Common myeloid progenitor, CD34-positive (primary cell): ENCODE results near the gene TMED7.

Source experiments
- CTCF ChIA-PET: fragments of 350-600 bp; sonication (Branson Sonifier 250); formaldehyde crosslinking; loops from one replicate; lab custom pipeline; 2021; ENCODE audit warnings: antibody characterized with exemption; lab: Charles Lee
- POLR2A ChIA-PET: fragments of 350-600 bp; sonication (Branson Sonifier 250); formaldehyde crosslinking; loops from one replicate; lab custom pipeline; 2021; ENCODE audit warnings: antibody characterized with exemption; lab: Charles Lee
- DNase-seq, 3 donors: peaks; one replicate each; pipeline versions ENCODE4 v3.0.0 to v3.0.0-alpha.2; 2013
- H3K27ac ChIP-seq, 2 experiments: 1 replicate in 1 of 2; 2 replicates in 1 of 2; pipeline ENCODE4 v1.7.0; 2013; ENCODE audit warnings: inconsistent platforms in 2 of 2, low read length in 2 of 2, mild to moderate bottlenecking in 2 of 2, low read depth in 1 of 2, moderate library complexity in 1 of 2; ENCODE audit not compliant: severe bottlenecking in 2 of 2, insufficient read depth in 1 of 2, poor library complexity in 1 of 2
- H3K27me3 ChIP-seq, 5 experiments: replicated peaks in 2 of 5; 1 replicate in 3 of 5; 2 replicates in 2 of 5; pipeline versions ENCODE4 v1.6.1 to v1.7.0; 2013; ENCODE audit warnings: low read length in 4 of 5, mild to moderate bottlenecking in 2 of 5, moderate library complexity in 2 of 5, inconsistent platforms in 1 of 5; ENCODE audit not compliant: insufficient read depth in 5 of 5, control insufficient read depth in 4 of 5
- H3K36me3 ChIP-seq, 4 experiments: 1 replicate in 2 of 4; 2 replicates in 2 of 4; pipeline versions ENCODE4 v1.6.1 to v1.7.0; 2013; ENCODE audit warnings: low read length in 3 of 4, control low read depth in 1 of 4, mild to moderate bottlenecking in 1 of 4; ENCODE audit not compliant: control insufficient read depth in 4 of 4, insufficient read depth in 4 of 4
- H3K4me1 ChIP-seq, 4 experiments: 1 replicate in 3 of 4; 2 replicates in 1 of 4; pipeline versions ENCODE4 v1.6.1 to v1.7.1; 2013; ENCODE audit warnings: low read length in 3 of 4, mild to moderate bottlenecking in 3 of 4, control low read depth in 1 of 4, inconsistent platforms in 1 of 4, moderate library complexity in 1 of 4; ENCODE audit not compliant: control insufficient read depth in 4 of 4, insufficient read depth in 4 of 4; ENCODE audit errors: control extremely low read depth in 1 of 4
- H3K4me3 ChIP-seq, 7 experiments: 1 replicate in 4 of 7; 2 replicates in 3 of 7; pipeline versions ENCODE4 v1.5.1 to v1.7.0; 2013; ENCODE audit warnings: mild to moderate bottlenecking in 7 of 7, low read length in 6 of 7, moderate library complexity in 6 of 7, inconsistent platforms in 2 of 7, low read depth in 2 of 7, control low read depth in 1 of 7; ENCODE audit not compliant: insufficient read depth in 4 of 7, control insufficient read depth in 1 of 7; ENCODE audit errors: extremely low read depth in 1 of 7
- H3K9me3 ChIP-seq, 5 experiments: 1 replicate in 4 of 5; 2 replicates in 1 of 5; pipeline versions ENCODE4 v1.6.1 to v1.7.1; 2013; ENCODE audit warnings: low read length in 4 of 5, mild to moderate bottlenecking in 2 of 5, inconsistent platforms in 1 of 5, low read depth in 1 of 5, moderate library complexity in 1 of 5; ENCODE audit not compliant: control insufficient read depth in 4 of 5, insufficient read depth in 2 of 5; ENCODE audit errors: control extremely low read depth in 1 of 5
- WGBS: methylation state at CpG from one replicate; pipeline ENCODE4 v1.1.5; 2013; ENCODE audit not compliant: insufficient coverage; 5-methylcytosine and 5-hydroxymethylcytosine counted together

The TMED7 gene

DNA sequence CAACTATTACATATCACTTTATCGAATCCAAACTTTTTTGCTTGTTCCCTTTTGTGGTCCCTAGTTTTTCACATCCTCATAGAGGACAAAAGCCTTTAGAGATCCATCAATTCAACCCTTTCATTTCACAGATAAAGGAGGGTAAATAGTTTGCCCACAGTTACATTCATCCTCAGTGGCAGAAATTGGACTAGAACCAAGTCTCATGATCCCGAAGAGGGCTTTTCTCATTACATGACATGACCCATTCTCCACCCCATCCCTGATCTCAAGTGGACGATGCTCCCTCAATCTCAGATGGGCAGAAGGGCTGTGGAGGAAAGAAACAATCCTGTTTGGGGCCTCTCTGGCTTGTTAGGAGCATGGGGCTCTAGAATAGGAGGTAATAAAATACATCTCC is 46.6 kb downstream of the TMED7 start:
- Histone ChIP-seq H3K4me3 (no peak overlapping the region), H3K9me3 (no peaks in the 10 kb centered on the region), H3K27me3 (no peaks in the 10 kb centered on the region), H3K4me1 (peaks cover 0 to 3% (median 0%) of the 10 kb centered on the region in 4 experiments), H3K27ac (no peak overlapping the region), H3K36me3 (no peaks in the 10 kb centered on the region)
- ChIA-PET POLR2A (no interaction called here), CTCF (interaction anchor here (5.7 kb wide), 1 partner anchor 270 kb away, joined by 68 read pairs; no protein-coding TSS in a partner anchor)
- 100% methylated on average over 1 of the region's 3 CpGs for WGBS
- DNase-seq, result no peak

DNA sequence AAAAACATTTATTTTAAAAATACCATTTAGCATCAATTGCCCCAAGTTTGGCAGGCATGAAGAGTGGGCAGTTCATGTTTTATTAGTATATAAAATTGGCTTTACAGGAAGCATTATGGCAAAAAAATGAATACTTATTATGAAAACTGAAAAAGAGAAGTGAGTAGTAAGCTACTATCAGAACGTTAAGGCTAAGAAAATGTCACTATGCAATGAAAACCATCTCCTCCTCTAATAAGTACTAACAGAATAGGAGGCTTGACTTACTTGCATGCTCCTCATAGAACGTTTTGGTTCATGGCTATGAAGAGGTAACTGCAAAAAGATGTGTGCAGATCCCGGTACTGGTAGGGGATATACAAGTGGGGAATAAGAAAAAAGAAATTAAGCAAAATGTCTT is 47.2 kb downstream of the TMED7 start:
- CTCF ChIA-PET, result interaction anchor here (5.7 kb wide), 1 partner anchor 269 kb away, joined by 68 read pairs; no protein-coding TSS in a partner anchor
- no CpG with 5 or more reads among the region's 3 CpGs for WGBS

DNA sequence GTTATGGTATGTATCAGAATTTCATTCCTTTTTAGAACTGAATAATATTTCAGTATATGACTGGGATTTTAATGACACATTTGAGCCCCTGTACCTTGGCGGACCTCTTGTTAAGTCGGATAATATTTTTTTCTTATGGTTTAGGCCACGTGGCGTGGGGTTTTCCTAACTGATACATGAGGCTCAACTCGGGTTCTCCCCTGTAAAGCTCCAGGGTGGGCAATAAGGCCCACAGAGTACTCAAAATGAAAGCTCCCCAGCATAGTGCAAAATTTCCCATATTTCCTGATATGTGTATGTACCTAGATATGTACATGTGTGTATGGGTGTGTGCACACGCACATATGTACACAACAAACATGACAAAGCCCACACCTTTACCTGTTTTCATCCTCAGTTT is 48.1 kb downstream of the TMED7 start:
- Histone ChIP-seq H3K9me3 (no peaks in the 10 kb centered on the region), H3K4me3 (no peak overlapping the region), H3K4me1 (peaks cover 0 to 3% (median 0%) of the 10 kb centered on the region in 4 experiments), H3K36me3 (no peaks in the 10 kb centered on the region), H3K27me3 (no peaks in the 10 kb centered on the region), H3K27ac (no peak overlapping the region)
- ChIA-PET CTCF (interaction anchor here (5.7 kb wide), 1 partner anchor 268 kb away, joined by 68 read pairs; no protein-coding TSS in a partner anchor), POLR2A (no interaction called here)
- DNase-seq, result no peak
- 100% methylated on average over 5 of the region's 6 CpGs for WGBS

More for the DNA sequence above, 47.2 kb downstream of the TMED7 start:
- Histone ChIP-seq H3K27ac (no peak overlapping the region), H3K4me3 (no peak overlapping the region), H3K27me3 (no peaks in the 10 kb centered on the region), H3K4me1 (peaks cover 0 to 3% (median 0%) of the 10 kb centered on the region in 4 experiments), H3K36me3 (no peaks in the 10 kb centered on the region), H3K9me3 (no peaks in the 10 kb centered on the region)
- POLR2A ChIA-PET, result no interaction called here
- DNase-seq, result no peak

DNA sequence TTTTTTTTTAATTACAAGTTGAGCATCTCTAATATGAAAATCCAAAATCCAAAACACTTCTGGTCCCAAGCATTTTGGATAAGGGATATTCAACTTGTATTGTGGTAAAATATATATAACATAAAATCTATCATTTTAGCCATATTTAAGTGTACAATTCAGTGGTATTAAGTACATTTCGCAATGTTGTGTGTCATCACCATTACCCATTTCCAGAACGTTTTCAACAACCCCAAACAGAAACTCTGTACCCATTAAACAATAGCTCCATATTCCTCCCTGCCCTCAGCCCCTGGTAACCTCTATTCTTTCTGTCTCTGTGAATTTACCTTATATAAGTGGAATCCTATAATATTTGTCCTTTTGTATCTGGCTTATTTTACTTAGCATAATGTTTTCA is 48.5 kb downstream of the TMED7 start:
- CTCF ChIA-PET, result interaction anchor here (5.7 kb wide), 1 partner anchor 268 kb away, joined by 68 read pairs; no protein-coding TSS in a partner anchor
- no peak overlapping the region for H3K4me3 ChIP-seq
- DNase-seq, result no peak
- H3K27ac ChIP-seq, result no peak overlapping the region
- H3K27me3 ChIP-seq, result no peaks in the 10 kb centered on the region
- no peaks in the 10 kb centered on the region for H3K36me3 ChIP-seq
- peaks cover 0 to 3% (median 0%) of the 10 kb centered on the region in 4 experiments for H3K4me1 ChIP-seq
- no peaks in the 10 kb centered on the region for H3K9me3 ChIP-seq
- no CpG with 5 or more reads among the region's 2 CpGs for WGBS
- POLR2A ChIA-PET, result no interaction called here

DNA sequence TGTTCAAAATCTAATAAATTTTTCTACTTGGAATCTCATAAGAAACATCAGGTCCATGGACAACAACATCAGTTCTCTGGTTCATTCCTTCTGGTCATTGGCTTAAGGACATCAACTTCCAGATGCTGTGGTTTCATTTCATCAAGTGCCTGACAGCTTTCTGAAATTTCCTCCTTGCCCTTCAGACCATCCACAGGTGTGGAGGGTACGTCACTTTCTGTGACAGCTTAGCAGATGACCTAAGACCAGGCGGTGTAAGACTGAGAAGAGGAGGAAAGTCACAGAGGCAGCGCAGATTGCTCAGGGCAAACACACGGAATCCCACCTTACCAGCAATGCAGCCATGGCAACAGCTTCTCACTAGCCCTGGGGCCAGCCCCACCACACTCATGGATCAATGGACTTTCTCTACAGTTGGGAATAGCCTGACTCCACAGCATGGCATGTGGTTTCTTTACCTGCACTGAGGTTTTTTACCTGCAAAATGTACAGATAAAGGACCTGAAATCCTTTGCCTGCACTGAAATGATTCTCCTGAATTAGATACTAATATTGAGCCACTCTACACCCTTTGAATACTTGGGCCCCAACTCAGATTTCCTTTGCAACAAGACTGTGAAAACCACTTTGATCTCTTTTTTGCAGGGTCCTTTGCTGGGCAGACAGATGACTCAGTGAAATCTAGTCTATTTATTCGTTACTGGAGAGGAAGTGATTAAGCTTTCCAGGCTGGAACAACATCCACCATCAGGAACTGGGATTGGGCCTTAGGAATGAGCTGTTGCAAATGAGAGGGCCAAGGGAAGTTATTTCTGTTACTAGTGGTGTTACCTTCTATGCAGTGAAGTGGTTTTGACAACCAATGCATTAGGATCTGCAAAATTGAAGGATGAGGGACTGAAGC is 50.4 kb downstream of the TMED7 start:
- Histone ChIP-seq H3K4me1 (peaks cover 0 to 3% (median 0%) of the 10 kb centered on the region in 4 experiments), H3K27me3 (no peaks in the 10 kb centered on the region), H3K4me3 (no peak overlapping the region), H3K36me3 (no peaks in the 10 kb centered on the region), H3K27ac (no peak overlapping the region), H3K9me3 (no peaks in the 10 kb centered on the region)
- 66% methylated on average over 4 of the region's 5 CpGs for WGBS
- DNase-seq, result no peak
- POLR2A ChIA-PET, result no interaction called here
- CTCF ChIA-PET, result interaction anchor here (0.6 to 5.7 kb wide), 9 partner anchors 8 to 299 kb away, joined by 3 to 68 read pairs (median 3); no protein-coding TSS in a partner anchor

DNA sequence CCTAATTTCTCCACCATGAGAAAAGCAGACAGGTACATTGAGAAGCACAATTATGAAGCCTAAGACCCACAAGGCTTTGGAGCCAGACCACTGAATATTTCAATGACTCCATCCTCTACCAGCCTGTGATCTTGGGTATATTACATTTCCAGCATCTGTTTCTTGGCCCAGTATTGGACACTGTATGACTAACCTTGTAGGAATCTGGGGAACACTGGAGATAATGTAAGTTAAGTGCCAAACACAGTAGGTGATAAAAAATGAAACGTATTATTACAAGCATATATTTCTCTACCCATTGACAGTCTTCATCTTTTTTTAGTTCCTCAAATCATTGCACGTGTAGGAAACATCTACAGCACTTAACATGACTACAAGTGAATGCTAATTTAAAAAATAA is 52.7 kb downstream of the TMED7 start:
- CTCF ChIA-PET, result interaction anchor here (0.6 to 1.3 kb wide), 4 partner anchors 18 to 269 kb away, joined by 3 to 6 read pairs (median 4); no protein-coding TSS in a partner anchor
- no peak overlapping the region for H3K27ac ChIP-seq
- no CpG with 5 or more reads among the region's 2 CpGs for WGBS

More for the DNA sequence above, 52.7 kb downstream of the TMED7 start:
- Histone ChIP-seq H3K4me3 (no peak overlapping the region), H3K9me3 (no peaks in the 10 kb centered on the region), H3K27me3 (no peaks in the 10 kb centered on the region), H3K36me3 (no peaks in the 10 kb centered on the region), H3K4me1 (peaks cover 0 to 3% (median 0%) of the 10 kb centered on the region in 4 experiments)
- DNase-seq, result no peak
- POLR2A ChIA-PET, result no interaction called here
